ENCODE measurements around the gene ITGB3. TPM values are rescaled to one million over a fixed set of nuclear protein-coding genes. Genes with fewer than 3 reads are reported as not detected.

Gene ITGB3
- total RNA-seq, 1 donor: 22.0 TPM

DNA sequence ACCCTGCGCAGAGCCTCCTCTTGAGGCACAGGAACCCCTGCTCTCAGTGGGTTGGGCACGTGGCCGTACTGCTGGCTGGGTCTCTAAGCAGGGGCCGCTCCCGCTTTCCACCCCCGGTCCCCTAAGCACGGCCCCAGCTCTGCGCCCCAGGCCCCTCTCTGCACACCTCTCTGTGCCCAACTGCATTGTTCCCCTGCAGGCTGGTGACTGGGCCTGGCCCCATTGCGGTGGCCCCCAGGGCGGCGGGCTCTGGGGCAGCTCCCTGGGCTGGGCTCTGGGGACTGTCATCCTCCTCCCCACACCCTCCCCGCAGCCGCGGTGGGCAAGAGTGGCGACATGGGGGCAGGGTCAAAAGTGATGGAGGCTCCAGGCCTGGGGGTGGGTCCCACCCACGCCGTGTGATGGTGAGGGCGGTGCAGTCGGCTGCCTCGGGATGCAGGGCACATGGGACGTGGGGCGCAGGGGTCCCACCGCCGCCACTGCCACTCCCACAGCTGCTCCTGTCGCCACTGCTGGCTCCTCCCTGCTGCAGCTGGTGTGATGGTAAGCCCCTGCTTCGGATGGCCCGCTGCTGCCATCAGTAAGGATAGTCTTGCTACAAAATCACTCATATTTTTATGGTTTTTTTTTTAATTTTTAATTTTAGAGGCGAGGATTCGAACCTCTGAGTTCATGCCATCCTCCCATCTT lies 15.2 kb upstream of the ITGB3 start:
- TF ChIP-seq, protein P1, sequence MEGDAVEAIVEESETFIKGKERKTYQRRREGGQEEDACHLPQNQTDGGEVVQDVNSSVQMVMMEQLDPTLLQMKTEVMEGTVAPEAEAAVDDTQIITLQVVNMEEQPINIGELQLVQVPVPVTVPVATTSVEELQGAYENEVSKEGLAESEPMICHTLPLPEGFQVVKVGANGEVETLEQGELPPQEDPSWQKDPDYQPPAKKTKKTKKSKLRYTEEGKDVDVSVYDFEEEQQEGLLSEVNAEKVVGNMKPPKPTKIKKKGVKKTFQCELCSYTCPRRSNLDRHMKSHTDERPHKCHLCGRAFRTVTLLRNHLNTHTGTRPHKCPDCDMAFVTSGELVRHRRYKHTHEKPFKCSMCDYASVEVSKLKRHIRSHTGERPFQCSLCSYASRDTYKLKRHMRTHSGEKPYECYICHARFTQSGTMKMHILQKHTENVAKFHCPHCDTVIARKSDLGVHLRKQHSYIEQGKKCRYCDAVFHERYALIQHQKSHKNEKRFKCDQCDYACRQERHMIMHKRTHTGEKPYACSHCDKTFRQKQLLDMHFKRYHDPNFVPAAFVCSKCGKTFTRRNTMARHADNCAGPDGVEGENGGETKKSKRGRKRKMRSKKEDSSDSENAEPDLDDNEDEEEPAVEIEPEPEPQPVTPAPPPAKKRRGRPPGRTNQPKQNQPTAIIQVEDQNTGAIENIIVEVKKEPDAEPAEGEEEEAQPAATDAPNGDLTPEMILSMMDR (IDR thresholded peaks at IDR 0.05; ENCODE audit: insufficient read depth, low read length): no peak
- DNase-seq (ENCODE audit: low read depth): no peak
- no peak overlapping the region for H3K4me3 ChIP-seq (ENCODE audit: low read depth, low read length)

DNA sequence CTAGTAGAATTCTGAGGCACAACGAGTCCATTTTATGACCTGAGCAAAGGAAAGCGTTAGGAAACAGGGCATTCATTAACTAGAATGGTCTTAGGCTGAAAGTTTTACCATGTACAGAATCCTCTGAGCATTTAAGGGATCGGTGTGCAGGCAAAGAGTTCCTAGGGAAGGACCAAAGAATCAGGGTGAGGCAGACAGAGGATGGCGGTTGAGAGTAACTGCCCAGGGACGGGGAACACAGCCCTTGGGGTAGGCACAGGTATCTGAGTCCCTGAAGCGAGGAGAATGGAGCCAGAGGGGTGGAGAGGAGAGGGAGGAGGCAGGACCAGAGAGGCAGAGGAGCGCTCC lies 14.0 kb upstream of the ITGB3 start:
- DNase-seq (ENCODE audit: low read depth): no peak
- H3K4me3 ChIP-seq (ENCODE audit: low read depth, low read length): no peak overlapping the region
- TF ChIP-seq, protein P1 (IDR thresholded peaks at IDR 0.05; ENCODE audit: insufficient read depth, low read length): no peak

DNA sequence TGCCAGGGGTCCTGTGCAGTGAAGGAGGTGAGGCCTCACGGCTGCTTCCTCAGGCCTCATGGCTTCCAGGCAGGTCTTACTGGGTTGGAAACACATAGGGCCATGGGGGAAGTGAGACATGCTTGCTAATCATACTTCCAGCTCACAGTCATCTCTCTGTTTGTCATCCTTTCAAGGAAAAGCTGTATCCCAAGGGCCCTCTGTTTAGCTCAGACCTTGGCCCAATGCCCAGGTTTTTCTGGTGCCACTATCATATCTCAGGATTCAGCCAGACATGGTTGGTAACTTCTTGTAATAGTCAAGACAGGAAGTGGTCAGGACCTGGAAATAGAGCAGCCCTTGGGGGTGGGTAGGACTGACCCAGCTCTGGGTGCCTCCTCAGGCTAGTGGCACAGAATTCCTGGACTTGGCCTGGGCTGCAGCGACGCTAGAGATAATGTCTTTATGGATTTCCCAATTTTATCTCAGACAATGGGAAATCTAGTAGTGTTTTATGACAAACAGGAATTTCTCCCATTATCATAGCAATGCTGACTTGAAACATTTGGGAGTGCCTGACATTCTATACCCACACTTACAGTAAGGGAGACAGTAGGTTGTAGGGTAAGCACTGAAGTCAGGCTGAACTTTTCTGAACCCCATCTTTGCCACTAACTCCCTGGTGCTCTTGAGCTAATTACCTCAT lies 13.5 kb upstream of the ITGB3 start:
- TF ChIP-seq, protein P1 (IDR thresholded peaks at IDR 0.05; ENCODE audit: insufficient read depth, low read length): no peak
- H3K4me3 ChIP-seq (ENCODE audit: low read depth, low read length): no peak overlapping the region
- DNase-seq (ENCODE audit: low read depth): peak; percentile 98

DNA sequence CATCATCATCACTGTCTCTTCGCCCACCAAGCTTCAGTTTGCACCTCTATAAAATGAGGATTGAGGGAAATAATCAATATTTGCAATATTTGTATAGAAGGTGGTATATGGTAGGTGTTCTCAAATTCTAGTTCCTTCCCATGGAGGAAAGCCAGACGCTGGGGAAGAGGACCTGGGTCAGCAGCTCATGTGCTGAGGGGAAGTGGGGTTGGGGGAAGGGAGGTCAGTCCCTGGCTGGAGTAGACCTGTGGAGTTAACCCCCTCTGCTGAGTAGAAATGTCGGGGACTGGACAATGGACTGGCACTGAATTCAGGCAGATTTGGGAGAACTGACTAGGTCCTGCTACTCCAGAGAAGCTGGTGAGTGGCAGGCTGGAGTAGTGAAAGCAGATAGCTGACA lies 12.8 kb upstream of the ITGB3 start:
- TF ChIP-seq, protein P1 (IDR thresholded peaks at IDR 0.05; ENCODE audit: insufficient read depth, low read length): no peak

DNA sequence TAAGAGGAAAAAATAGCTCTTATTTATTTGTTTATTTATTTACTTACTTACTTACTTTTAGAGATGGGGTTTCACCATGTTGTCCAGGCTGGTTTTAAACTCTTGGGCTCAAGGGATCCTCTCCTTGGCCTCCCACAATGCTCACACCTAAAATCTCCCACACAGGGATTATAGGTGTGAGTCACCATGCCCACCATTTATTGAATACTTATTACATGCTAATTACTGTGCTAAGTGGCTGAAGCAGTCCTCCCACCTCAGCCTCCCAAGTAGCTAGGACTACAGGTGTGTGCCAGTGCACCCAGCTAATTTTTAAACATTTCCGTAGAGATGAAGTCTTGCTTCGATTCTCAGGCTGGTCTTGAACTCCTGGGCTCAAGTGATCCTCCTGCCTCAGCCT lies 11.0 kb upstream of the ITGB3 start:
- DNase-seq (ENCODE audit: low read depth): no peak
- TF ChIP-seq, protein P1 (IDR thresholded peaks at IDR 0.05; ENCODE audit: insufficient read depth, low read length): no peak
- H3K4me3 ChIP-seq (ENCODE audit: low read depth, low read length): no peak overlapping the region

More for the DNA sequence above, 12.8 kb upstream of the ITGB3 start:
- no peak overlapping the region for H3K4me3 ChIP-seq (ENCODE audit: low read depth, low read length)
- DNase-seq (ENCODE audit: low read depth): no peak

DNA sequence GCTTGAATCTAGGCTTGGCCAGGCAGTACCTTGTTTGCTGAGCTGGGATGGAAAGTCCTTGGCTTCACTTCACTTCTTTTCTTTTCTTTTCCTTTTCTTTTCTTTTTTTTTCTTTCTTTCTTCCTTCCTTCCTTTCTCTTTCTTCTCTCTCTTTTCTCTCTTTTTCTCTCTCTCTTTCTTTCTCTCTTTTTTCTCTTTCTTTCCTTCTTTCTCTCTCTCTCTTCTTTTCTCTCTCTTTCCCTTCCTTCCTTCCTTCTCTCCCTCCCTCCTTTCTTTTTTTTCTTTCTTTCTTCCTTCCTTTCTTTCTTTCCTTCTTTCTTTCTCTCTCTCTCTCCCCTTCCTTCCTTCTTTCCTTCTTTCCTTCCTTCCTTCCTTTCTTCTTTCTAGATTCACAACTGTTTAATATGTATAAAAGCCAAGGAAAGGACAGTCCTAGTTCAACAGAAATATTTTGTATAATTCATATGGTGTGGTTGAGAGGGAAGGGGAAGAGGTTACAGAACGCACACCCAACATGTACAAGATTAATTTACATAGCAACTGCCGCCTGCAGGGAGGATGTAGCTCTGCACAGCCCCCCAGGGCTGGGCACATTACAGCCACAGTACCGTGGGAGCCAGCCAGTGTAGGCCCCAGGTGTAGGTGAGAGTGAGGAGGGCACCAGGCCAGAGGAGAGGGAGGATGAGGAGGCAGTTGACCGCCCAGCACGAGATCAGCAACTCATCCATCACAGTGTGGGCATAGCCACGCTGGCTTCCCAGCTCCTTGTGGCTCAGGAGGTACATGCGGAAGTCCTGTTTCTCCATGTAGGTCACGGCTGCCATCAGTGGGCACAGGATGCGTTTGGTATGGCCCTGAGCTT lies 9.7 kb upstream of the ITGB3 start:
- DNase-seq (ENCODE audit: low read depth): no peak
- TF ChIP-seq, protein P1 (IDR thresholded peaks at IDR 0.05; ENCODE audit: insufficient read depth, low read length): no peak

More for the DNA sequence above, 9.7 kb upstream of the ITGB3 start:
- no peak overlapping the region for H3K4me3 ChIP-seq (ENCODE audit: low read depth, low read length)
